Ishikawa (cell line): ENCODE measurements around the gene CDH23.

Experiments
- CREB1 ChIP-seq: IDR thresholded peaks from 2 replicates; pipeline ENCODE4 v1.6.1; 2012; ENCODE audit warnings: low read depth
- EGR1 ChIP-seq: IDR thresholded peaks from 2 replicates; pipeline ENCODE4 v1.6.1; 2012
- EP300 ChIP-seq: IDR thresholded peaks from 2 replicates; pipeline ENCODE4 v1.6.1; 2012; ENCODE audit warnings: borderline replicate concordance
- FOXM1 ChIP-seq: IDR thresholded peaks from 2 replicates; pipeline ENCODE4 v1.6.1; 2012; ENCODE audit warnings: low read depth, borderline replicate concordance
- RAD21 ChIP-seq: IDR thresholded peaks from 2 replicates; pipeline ENCODE4 v1.6.1; 2012; ENCODE audit warnings: low read depth
- TAF1 ChIP-seq: IDR thresholded peaks from 2 replicates; pipeline ENCODE4 v1.6.1; 2012; ENCODE audit warnings: low read depth, mild to moderate bottlenecking
- TF ChIP-seq, protein P1 (sequence below): IDR thresholded peaks from 2 replicates; pipeline ENCODE4 v1.6.1; 2012

DNA sequence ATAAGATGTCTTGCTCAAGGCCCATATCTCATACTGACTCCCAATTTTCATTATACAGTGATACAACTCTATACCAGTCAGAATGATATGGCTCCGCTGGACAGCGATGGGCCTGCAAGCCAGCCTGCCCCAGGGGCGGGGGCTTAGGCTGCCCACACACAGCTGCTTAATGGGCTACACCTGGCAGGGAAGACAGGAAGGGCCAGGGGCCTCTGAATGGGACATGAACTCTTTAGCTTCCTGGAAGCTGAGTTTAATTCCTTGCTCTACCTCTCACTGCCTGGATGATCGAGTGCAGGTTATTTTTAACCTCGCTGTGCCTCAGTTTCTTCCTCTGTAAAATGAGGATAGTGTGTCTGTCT is 210.3 kb downstream of the CDH23 start:
- TF ChIP-seq FOXM1 = no peak
- TF ChIP-seq EP300 = no peak
- TF ChIP-seq, protein P1, sequence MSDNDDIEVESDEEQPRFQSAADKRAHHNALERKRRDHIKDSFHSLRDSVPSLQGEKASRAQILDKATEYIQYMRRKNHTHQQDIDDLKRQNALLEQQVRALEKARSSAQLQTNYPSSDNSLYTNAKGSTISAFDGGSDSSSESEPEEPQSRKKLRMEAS = no peak
- no peak for TF ChIP-seq TAF1
- no peak for TF ChIP-seq CREB1
- no peak for TF ChIP-seq RAD21
- TF ChIP-seq EGR1 = no peak
